ENCODE data around the gene ICAM1. TPM values are rescaled to one million over a fixed set of nuclear protein-coding genes. Genes with fewer than 3 reads are reported as not detected.
A peak's percentile ranks its signal among the peaks of the same experiment; 100 is the strongest.

Gene ICAM1
- total RNA-seq, 3 donors from 2014 or later (not counting 1 experiment from before 2014, with no cell fraction given) = 33.1 to 73.7 (median 56.5) TPM

DNA sequence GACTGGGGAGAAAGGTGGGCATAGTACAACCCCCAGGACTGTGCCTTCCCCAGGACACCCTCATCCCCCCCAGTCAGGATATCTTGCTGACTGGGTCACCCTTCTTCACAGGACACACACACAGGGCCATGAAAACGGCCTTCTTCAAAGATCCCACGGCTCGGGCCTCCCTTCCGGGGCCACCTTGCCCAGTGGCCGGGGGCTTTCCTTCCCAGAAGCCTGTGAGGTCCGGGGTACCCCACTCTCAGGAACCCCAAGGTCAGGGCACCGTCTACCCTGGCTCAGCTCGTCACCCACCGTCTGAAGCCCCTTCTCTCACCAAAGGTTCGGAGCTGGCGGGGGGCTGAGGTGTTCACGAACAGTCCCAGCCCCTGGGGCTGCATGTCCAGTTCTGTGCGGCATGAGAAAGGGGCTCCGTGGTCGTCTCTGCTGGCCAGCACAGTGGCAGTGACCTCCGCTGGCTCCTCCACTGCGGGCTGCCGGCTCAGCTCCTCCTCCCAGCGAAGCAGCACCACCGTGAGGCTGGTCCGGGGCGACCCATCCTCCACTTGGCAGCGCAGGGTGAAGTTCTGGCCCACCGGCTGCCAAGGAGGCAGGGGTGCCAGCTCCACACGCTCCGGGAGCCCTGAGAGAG, 64.5 kb downstream of the ICAM1 start:
- 96% methylated on average over 24 of the region's 26 CpGs for WGBS (ENCODE audit: insufficient coverage)
- intact Hi-C loops (cut with micrococcal nuclease) = no loop called here
- TF ChIP-seq, protein P1, sequence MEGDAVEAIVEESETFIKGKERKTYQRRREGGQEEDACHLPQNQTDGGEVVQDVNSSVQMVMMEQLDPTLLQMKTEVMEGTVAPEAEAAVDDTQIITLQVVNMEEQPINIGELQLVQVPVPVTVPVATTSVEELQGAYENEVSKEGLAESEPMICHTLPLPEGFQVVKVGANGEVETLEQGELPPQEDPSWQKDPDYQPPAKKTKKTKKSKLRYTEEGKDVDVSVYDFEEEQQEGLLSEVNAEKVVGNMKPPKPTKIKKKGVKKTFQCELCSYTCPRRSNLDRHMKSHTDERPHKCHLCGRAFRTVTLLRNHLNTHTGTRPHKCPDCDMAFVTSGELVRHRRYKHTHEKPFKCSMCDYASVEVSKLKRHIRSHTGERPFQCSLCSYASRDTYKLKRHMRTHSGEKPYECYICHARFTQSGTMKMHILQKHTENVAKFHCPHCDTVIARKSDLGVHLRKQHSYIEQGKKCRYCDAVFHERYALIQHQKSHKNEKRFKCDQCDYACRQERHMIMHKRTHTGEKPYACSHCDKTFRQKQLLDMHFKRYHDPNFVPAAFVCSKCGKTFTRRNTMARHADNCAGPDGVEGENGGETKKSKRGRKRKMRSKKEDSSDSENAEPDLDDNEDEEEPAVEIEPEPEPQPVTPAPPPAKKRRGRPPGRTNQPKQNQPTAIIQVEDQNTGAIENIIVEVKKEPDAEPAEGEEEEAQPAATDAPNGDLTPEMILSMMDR (IDR thresholded peaks at IDR 0.05) = no peak
- no peak overlapping the region for H3K4me3 ChIP-seq (ENCODE audit: low read length)
- H3K27ac Mint-ChIP-seq = no peak overlapping the region
- peaks cover 14% of the 10 kb centered on the region for H3K36me3 ChIP-seq (ENCODE audit: control insufficient read depth, insufficient read depth, low read length)
- H3K27me3 ChIP-seq (ENCODE audit: control insufficient read depth, insufficient read depth, low read length) = no peaks in the 10 kb centered on the region
- no peaks in the 10 kb centered on the region for H3K9me3 ChIP-seq (ENCODE audit: control insufficient read depth, insufficient read depth, low read length)
- no peak overlapping the region for H3K27ac ChIP-seq (ENCODE audit: low read length)
- no peaks in the 10 kb centered on the region for H3K36me3 Mint-ChIP-seq
- no peaks in the 10 kb centered on the region for H3K27me3 Mint-ChIP-seq (ENCODE audit: low read depth in 2 of 2)
- H3K9me3 Mint-ChIP-seq = no peaks in the 10 kb centered on the region
- H3K4me3 Mint-ChIP-seq = peak overlapping the region; percentile 21
- peaks cover 15 to 39% of the 10 kb centered on the region in 2 donors for H3K4me1 Mint-ChIP-seq
- DNase-seq (no peak), ATAC-seq (no peak)
- peaks cover 53% of the 10 kb centered on the region for H3K4me1 ChIP-seq (ENCODE audit: control insufficient read depth, insufficient read depth, low read length)

Other genes with a start within 250 kb of the ICAM1 start
- 100 to 1,000 TPM; 107 to 111 (median 107) TPM for gene SHFL, start 184.8 kb upstream of the ICAM1 start, total RNA-seq
- gene ANGPTL6, start 168.4 kb upstream of the ICAM1 start, total RNA-seq = 1 to 10 TPM; 2.9 to 5.5 (median 3.3) TPM
- gene PPAN, start 164.8 kb upstream of the ICAM1 start, total RNA-seq = 10 to 100 TPM; 60.0 to 72.2 (median 69.2) TPM
- 10 to 100 TPM; 44.1 to 52.3 (median 51.0) TPM for gene P2RY11, start 159.4 kb upstream of the ICAM1 start, total RNA-seq
- 100 to 1,000 TPM; 377 to 471 (median 423) TPM for gene EIF3G, start 151.2 kb upstream of the ICAM1 start, total RNA-seq
- gene DNMT1, start 76.2 kb upstream of the ICAM1 start, total RNA-seq = 100 to 1,000 TPM; 266 to 323 (median 275) TPM
- 10 to 100 TPM in 1 of 3 donors, 1 to 10 TPM in 2; 6.8 to 12.6 (median 9.5) TPM for gene S1PR2, start 39.8 kb upstream of the ICAM1 start, total RNA-seq
- gene MRPL4, start 18.9 kb upstream of the ICAM1 start, total RNA-seq = 10 to 100 TPM; 34.5 to 41.6 (median 40.2) TPM
- 1 to 10 TPM; 1.3 to 3.6 (median 3.0) TPM for gene ICAM4, start 15.8 kb downstream of the ICAM1 start, total RNA-seq
- 1 to 10 TPM; 1.1 to 1.6 (median 1.5) TPM for gene ICAM5, start 18.8 kb downstream of the ICAM1 start, total RNA-seq
- 1 to 10 TPM; 1.4 to 2.2 (median 1.9) TPM for gene ZGLP1, start 38.7 kb downstream of the ICAM1 start, total RNA-seq
- 1 to 10 TPM; 1.7 to 4.1 (median 4.0) TPM for gene FDX2, start 44.9 kb downstream of the ICAM1 start, total RNA-seq
- gene RAVER1, start 62.4 kb downstream of the ICAM1 start, total RNA-seq = 10 to 100 TPM; 42.5 to 64.3 (median 55.9) TPM
- gene ICAM3, start 68.5 kb downstream of the ICAM1 start, total RNA-seq = 100 to 1,000 TPM; 189 to 224 (median 199) TPM
- gene TYK2, start 109.5 kb downstream of the ICAM1 start, total RNA-seq = 100 to 1,000 TPM; 401 to 469 (median 454) TPM
- 100 to 1,000 TPM; 211 to 242 (median 223) TPM for gene CDC37, start 132.4 kb downstream of the ICAM1 start, total RNA-seq
- 10 to 100 TPM; 34.2 to 46.2 (median 44.9) TPM for gene PDE4A, start 149.4 kb downstream of the ICAM1 start, total RNA-seq
- gene KEAP1, start 232.2 kb downstream of the ICAM1 start, total RNA-seq = 10 to 100 TPM; 28.1 to 39.4 (median 34.6) TPM
- gene S1PR5, start 246.3 kb downstream of the ICAM1 start, total RNA-seq = 100 to 1,000 TPM; 307 to 433 (median 368) TPM

Data from natural killer cell (primary cell).